Ovary (tissue), 9 donors: ENCODE results near the gene GPR63. TPM values are rescaled to one million over a fixed set of nuclear protein-coding genes. Genes with fewer than 3 reads are reported as not detected.

Experiments
- DNase-seq, 5 donors: peaks; one replicate each; pipeline ENCODE4 v3.0.0-alpha.2; 2019 to 2020
- H3K27ac ChIP-seq, 2 donors: fragments of 200-600 bp; one replicate each; pipeline versions ENCODE4 v1.5.1 to v1.8.0; 2019 to 2022
- H3K27me3 ChIP-seq: fragments of 200-600 bp; one replicate; pipeline ENCODE4 v1.8.0; 2022
- H3K36me3 ChIP-seq: fragments of 200-600 bp; sonication (generic); one replicate; pipeline ENCODE4 v1.5.1; 2019
- H3K4me1 ChIP-seq: one replicate; pipeline ENCODE4 v1.8.1; 2013; ENCODE audit warnings: mild to moderate bottlenecking, moderate library complexity; ENCODE audit not compliant: insufficient read depth
- H3K4me3 ChIP-seq: fragments of 200-600 bp; sonication (generic); one replicate; pipeline ENCODE4 v1.5.1; 2017
- H3K9me3 ChIP-seq, 2 donors: fragments of 200-600 bp in 1 of 2; sonication (generic) in 1 of 2; one replicate each; pipeline versions ENCODE4 v1.5.1 to v1.8.1; 2013 to 2019; ENCODE audit warnings: mild to moderate bottlenecking in 1 of 2, moderate library complexity in 1 of 2
- EP300 ChIP-seq: sonication (generic); formaldehyde crosslinking; IDR thresholded peaks from one replicate; pipeline ENCODE4 v1.6.1; 2017; ENCODE audit warnings: antibody characterized with exemption
- POLR2A ChIP-seq: fragments of 450-650 bp; IDR thresholded peaks from one replicate; pipeline ENCODE4 v1.6.1; 2017; ENCODE audit warnings: antibody characterized with exemption, mild to moderate bottlenecking, moderate library complexity
- WGBS, 3 donors: extraction: QIAGEN DNeasy Blood & Tissue Kit in 1 of 3; methylation state at CpG; one replicate each; pipeline versions ENCODE4 v1.1.5 to v1.1.7; 2013 to 2017; 5-methylcytosine and 5-hydroxymethylcytosine counted together
- intact Hi-C, 4 donors: fragments of 100-400 bp; cut with DNase I; formaldehyde crosslinking; loops; one replicate each; pipeline versions ENCODE4 v1.11.0 to v1.15.1; 2022 to 2023
- polyA plus RNA-seq, 2 donors: library from polyadenylated mRNA; stranded (reverse); fragments of 200-250 nt in 1 of 2; fragments of 350-450 nt in 1 of 2; fragmentation: Illumina TruSeq in 1 of 2; extraction: RNeasy Lipid Tissue Mini Kit (QIAGEN cat#74804) in 1 of 2; gene quantifications; one replicate each; pipeline ENCODE4 v1.2.3, GENCODE V29; 2013 to 2014
- total RNA-seq, 7 donors: library from RNA; depleted of rRNA in 2 of 7; stranded (reverse); fragments of >200 nt in 2 of 7; fragmentation: NEBNext Ultra II Directional in 3 of 7; extraction: Animal tissue kit (Norgen Biotek cat#: 25700) in 3 of 7; gene quantifications; one replicate each; pipeline versions ENCODE4 v1.1.0 to v1.2.4, GENCODE V29; 2016 to 2023
- TF ChIP-seq, protein P1 (sequence below), 3 donors: fragments of 450-650 bp in 2 of 3; fragments of 200-600 bp in 1 of 3; IDR thresholded peaks; one replicate each; pipeline versions ENCODE4 v1.5.1 to v1.8.0; 2016 to 2022; ENCODE audit warnings: antibody characterized with exemption in 3 of 3, mild to moderate bottlenecking in 1 of 3
- donor health status: DM: no; HTN: no; CAD: no; lungs with moderate emphysema.
- donor health status: DM: no; HTN: no; CAD: no.
- donor health status: Bipolar disorder and iron deficiency.
- donor health status: DM: yes; HTN: yes; CAD: no.
- donor health status: DM: no; HTN: no; CAD: no.
- donor health status: DM: yes; HTN: yes; CAD: no.

Gene GPR63
- total and polyA plus RNA-seq, 9 donors: 1.3 to 2.5 (median 1.7) TPM

DNA sequence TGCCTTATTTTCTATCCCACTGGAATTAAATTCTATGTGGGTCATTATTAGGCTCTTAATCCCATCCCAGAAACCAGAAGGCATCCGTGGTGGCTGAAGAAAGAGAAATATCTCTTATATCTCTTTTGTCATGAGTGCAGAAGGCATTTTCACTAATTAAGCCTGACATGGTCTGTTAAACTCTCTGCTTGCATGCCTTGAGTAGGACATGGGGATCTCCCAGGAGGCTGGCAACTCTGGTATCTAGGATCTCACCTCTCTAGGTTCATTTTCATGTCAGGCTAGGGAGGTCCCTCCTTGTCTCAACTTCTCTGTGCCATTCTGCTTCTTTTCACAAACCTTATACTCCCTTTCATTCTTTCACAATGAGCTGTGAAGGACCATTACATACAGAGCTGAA, 25.3 kb upstream of the GPR63 start:
- no peak for DNase-seq
- TF ChIP-seq, protein P1, sequence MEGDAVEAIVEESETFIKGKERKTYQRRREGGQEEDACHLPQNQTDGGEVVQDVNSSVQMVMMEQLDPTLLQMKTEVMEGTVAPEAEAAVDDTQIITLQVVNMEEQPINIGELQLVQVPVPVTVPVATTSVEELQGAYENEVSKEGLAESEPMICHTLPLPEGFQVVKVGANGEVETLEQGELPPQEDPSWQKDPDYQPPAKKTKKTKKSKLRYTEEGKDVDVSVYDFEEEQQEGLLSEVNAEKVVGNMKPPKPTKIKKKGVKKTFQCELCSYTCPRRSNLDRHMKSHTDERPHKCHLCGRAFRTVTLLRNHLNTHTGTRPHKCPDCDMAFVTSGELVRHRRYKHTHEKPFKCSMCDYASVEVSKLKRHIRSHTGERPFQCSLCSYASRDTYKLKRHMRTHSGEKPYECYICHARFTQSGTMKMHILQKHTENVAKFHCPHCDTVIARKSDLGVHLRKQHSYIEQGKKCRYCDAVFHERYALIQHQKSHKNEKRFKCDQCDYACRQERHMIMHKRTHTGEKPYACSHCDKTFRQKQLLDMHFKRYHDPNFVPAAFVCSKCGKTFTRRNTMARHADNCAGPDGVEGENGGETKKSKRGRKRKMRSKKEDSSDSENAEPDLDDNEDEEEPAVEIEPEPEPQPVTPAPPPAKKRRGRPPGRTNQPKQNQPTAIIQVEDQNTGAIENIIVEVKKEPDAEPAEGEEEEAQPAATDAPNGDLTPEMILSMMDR (IDR thresholded peaks at IDR 0.05): no peak
- no peak for TF ChIP-seq POLR2A
- TF ChIP-seq EP300: no peak
- Histone ChIP-seq H3K27ac (no peak overlapping the region), H3K9me3 (no peaks in the 10 kb centered on the region), H3K4me1 (no peaks in the 10 kb centered on the region), H3K4me3 (no peak overlapping the region), H3K36me3 (no peaks in the 10 kb centered on the region), H3K27me3 (no peaks in the 10 kb centered on the region)
- WGBS, 3 donors: 42 to 65% (median 51%) methylated on average over 1 of the region's 1 CpG
- intact Hi-C loops: loop anchor here in 1 of 4 donors (10.0 kb wide), 1 partner anchor 1032 kb away; no protein-coding TSS in a partner anchor

DNA sequence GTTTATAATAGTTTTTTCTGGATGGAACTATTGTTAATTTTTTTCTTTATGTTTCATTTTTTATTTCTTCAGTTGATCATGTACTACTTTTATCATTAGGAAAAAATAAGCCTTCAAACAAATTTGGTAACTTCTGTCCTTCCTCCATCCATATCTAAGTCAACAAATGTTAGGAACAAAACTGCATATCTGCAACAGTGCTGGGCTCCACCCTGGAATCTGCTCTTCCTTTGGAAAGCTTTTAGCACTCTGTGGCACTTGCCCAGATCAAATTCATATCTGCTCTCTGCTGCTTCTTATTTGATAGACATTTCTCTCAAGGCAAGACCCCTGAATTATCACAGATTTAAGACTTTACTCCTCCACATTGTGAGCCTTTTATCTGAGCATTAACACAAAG, 24.3 kb upstream of the GPR63 start:
- no peaks in the 10 kb centered on the region for H3K36me3 ChIP-seq
- no peaks in the 10 kb centered on the region for H3K9me3 ChIP-seq
- H3K4me1 ChIP-seq: no peaks in the 10 kb centered on the region
- no peak overlapping the region for H3K4me3 ChIP-seq
- H3K27ac ChIP-seq: no peak overlapping the region
- no peak for DNase-seq
- H3K27me3 ChIP-seq: no peaks in the 10 kb centered on the region
- TF ChIP-seq POLR2A (no peak), EP300 (no peak)
- TF ChIP-seq, protein P1 (IDR thresholded peaks at IDR 0.05): no peak
- intact Hi-C loops: loop anchor here in 1 of 4 donors (10.0 kb wide), 1 partner anchor 1033 kb away; no protein-coding TSS in a partner anchor

DNA sequence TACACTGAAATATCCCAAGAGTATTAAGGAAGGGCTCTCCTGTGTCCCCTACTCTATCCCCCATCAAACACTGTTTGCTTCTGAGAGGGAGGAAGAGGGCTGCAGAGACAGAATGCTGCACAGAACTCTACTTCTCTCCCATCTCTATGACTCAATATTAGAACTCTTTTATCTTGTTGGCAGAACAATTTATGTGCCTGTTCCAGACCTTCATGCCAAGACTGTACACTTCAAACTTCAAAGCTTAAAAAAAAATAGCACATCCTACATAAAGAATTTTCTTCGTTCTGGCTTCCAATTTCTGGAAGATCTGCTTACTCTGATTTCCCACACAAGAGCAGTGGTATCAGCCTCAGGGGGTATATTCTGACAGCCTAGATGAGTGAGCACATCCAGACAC, 19.6 kb upstream of the GPR63 start:
- no peak overlapping the region for H3K4me3 ChIP-seq
- no peaks in the 10 kb centered on the region for H3K4me1 ChIP-seq
- H3K9me3 ChIP-seq: no peaks in the 10 kb centered on the region
- TF ChIP-seq EP300 (no peak), POLR2A (no peak)
- TF ChIP-seq, protein P1 (IDR thresholded peaks at IDR 0.05): no peak
- DNase-seq: no peak
- 15 to 42% (median 22%) methylated on average over 1 of the region's 1 CpG for whole genome bisulfite sequencing, 3 donors
- H3K27me3 ChIP-seq: no peaks in the 10 kb centered on the region
- H3K27ac ChIP-seq: no peak overlapping the region
- no peaks in the 10 kb centered on the region for H3K36me3 ChIP-seq
- intact Hi-C loops: no loop called here

DNA sequence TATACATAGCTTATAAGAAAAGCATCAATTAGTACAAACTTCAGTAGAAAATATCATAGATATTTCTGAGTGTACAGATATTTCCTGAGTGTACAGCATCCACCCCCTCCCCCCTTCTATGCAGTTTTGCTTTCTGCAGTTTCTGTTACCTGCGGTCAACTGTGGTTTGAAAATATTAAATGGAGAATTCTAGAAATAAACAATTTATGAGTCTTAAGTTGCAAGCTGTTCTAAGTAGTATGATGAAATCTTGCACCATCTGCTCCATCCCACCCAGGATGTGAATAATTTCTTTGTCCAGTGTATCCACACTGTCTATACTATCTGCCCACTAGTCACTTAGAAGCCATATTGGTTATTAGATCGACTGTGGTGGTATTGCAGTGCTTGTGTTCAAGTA, 15.8 kb upstream of the GPR63 start:
- no peak overlapping the region for H3K4me3 ChIP-seq
- H3K27me3 ChIP-seq: no peaks in the 10 kb centered on the region
- no peak for DNase-seq
- no peak overlapping the region for H3K27ac ChIP-seq
- no peaks in the 10 kb centered on the region for H3K9me3 ChIP-seq
- TF ChIP-seq, protein P1 (IDR thresholded peaks at IDR 0.05): no peak
- TF ChIP-seq EP300 (no peak), POLR2A (no peak)
- WGBS, 3 donors: 86 to 93% (median 87%) methylated on average over 2 of the region's 2 CpGs
- intact Hi-C loops: no loop called here
- H3K4me1 ChIP-seq: no peaks in the 10 kb centered on the region
- no peaks in the 10 kb centered on the region for H3K36me3 ChIP-seq

DNA sequence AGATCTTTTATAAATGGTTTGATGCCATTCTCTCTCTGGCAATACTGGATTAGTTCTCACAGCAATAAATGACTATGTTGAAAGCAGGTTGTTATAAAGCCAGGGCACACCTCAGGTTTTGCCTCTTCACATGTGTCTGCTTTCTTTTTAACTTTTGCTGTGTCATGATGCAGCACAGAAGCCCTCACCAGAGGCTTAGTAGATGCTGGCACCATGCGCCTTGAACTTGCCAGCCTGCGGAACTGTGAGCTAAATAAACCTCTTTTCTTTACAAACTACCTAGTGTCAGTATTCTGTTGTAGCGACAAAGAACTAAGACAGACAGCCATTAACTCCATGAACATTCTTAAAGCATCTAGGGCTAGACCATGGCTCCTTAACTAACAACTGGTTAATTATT, 15.3 kb upstream of the GPR63 start:
- DNase-seq: no peak
- 96 to 97% (median 96%) methylated on average over 3 of the region's 3 CpGs for WGBS, 3 donors
- H3K36me3 ChIP-seq: no peaks in the 10 kb centered on the region
- H3K27ac ChIP-seq: no peak overlapping the region
- no peak overlapping the region for H3K4me3 ChIP-seq
- no peaks in the 10 kb centered on the region for H3K27me3 ChIP-seq
- intact Hi-C loops: no loop called here
- H3K9me3 ChIP-seq: no peaks in the 10 kb centered on the region
- TF ChIP-seq POLR2A (no peak), EP300 (no peak)
- TF ChIP-seq, protein P1 (IDR thresholded peaks at IDR 0.05): no peak
- no peaks in the 10 kb centered on the region for H3K4me1 ChIP-seq
